Kidney glomerular epithelial cell (primary cell): Measurements from ENCODE around the gene DMAC2.
A peak's percentile ranks its signal among the peaks of the same experiment; 100 is the strongest.
"Not testable (repeated sequence)": the region's sequence is repeated elsewhere in the genome, so short reads cannot be mapped to it uniquely, and the experiment has no call there.

ENCODE experiments used
- DNase-seq: peaks from one replicate; lab custom pipeline; 2025; lab: John Stamatoyannopoulos, UW

Gene DMAC2

GRCh38 chr19:41422456-41422855 is 17.3 kb downstream of the DMAC2 start:
- DNase-seq: no peak

GRCh38 chr19:41421973-41422372 is 17.7 kb downstream of the DMAC2 start:
- DNase-seq: no peak

GRCh38 chr19:41421314-41421713 is 18.4 kb downstream of the DMAC2 start:
- no peak for DNase-seq

DNA sequence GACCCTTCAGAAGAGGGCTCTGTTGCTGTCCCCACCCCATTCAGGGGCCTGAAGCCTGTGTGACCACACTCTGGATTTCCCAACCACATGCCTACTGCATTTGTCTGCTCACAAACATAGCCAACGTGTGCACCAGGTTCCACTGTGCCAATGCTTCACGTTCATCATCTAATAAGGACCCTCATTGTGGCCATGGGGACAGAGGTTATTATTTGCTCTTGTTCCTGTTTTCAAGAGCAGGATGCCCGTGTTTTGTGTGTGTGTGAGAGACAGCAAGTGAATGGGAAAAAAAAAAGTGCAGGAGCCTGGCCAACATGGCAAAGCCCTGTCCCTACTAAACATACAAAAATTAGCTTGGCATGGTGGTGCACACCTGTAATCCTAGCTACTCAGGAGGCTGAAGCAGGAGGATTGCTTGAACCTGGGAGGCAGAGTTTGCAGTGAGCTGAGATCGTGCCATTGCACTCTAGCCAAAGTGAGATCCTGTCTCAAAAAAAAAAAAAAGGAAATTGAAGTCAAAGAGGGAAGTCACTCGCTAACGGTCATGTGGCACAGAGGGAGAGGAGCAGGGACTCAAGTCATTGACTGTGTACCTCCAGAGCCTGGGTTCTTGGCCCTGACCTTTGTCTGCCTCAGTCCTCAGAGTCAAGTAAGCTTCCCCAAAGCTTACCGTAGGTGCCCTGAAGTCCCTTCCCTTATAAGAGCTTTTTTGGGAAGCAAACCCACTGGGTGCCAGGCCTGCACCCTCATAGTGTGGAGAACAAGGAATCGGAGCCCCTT is 19.4 kb downstream of the DMAC2 start:
- DNase-seq: no peak

GRCh38 chr19:41416194-41416674 is 23.5 kb downstream of the DMAC2 start:
- no peak for DNase-seq

- DNase-seq: no peak
Observed at GRCh38 chr19:41415154-41415571, 24.5 kb downstream of the DMAC2 start.

DNA sequence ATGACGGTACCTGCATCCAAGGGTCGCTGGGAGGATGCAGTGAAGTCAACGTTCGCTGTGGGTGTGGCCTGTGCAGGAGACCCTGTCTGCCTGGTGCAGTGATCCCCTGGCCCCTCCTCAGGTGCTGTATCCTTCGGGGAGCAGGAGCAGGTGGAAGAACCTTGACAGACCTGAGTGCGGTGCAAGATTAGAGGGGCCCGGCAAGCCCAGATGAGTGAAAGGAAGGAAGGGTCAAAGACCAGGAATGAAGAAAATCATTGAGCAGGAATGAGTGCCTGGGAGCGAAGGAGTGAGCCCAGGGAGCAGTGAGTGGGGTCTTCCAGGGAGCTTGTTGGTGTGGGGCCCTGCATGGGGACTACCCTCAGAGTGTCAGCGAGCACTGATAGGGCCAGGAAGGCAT is 25.3 kb downstream of the DMAC2 start:
- no peak for DNase-seq

DNA sequence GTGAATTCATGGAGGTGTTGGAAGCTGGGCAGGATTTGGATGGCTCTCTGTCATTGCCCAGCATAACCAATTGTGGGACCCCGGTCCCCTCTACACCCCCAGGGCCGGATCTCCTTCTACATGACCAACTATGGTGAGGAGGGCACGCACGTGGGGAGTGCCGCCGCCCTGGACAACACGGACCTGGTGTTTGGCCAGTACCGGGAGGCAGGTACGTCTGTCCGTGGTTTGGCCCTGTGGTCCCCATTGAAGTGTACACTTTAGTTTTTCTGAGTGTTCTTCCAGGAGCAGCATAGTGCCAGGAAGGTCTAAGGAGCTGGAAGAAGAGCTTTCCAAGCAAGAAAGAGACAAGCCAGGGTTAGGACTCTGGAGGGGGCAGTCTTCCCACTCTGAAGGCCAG is 25.8 kb downstream of the DMAC2 start:
- DNase-seq: no peak

DNA sequence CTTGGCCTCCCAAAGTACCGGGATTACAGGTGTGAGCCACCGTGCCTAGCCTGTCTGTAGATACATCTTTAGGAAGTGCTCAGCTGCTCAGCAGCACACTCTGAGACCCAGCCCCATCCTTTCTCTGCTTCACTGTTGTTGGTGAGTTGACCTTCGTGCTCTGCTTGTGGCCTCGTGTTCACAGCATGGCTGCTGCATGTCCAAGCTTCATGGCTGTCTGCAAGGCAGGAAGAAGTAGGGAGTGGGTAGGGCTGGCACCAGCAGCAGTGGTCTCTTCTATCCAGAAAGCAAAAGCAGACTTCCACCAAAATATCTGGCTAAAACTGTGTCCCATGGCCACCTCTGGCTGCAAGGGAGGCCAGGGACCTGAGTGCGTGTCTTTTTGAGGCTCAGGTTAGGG is 26.8 kb downstream of the DMAC2 start:
- no peak for DNase-seq

- no peak for DNase-seq
Observed at GRCh38 chr19:41411968-41412265, 27.8 kb downstream of the DMAC2 start.

- DNase-seq: no peak
Observed at GRCh38 chr19:41411100-41411967, 28.4 kb downstream of the DMAC2 start.

- no peak for DNase-seq
Observed at GRCh38 chr19:41410336-41411054, 29.2 kb downstream of the DMAC2 start.

DNA sequence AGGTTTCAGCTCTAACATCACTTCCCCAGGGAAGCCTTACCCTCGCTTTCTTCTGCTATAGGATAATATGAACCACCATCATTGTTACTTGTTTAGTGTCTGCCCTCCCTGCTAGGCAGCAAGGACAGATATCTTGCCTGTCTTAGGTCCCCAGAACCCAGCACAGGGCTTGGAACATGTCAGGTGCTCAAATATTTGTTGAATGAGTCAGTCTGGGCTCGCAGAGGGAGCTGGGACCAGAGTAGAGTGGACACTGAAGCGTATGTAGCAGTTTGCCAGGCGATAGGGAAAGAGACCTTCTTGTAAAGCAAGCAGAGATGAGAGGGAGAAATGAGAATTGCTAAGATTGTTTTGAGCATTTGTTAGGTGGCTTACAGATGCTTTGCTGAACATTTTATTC is 30.4 kb downstream of the DMAC2 start:
- DNase-seq: peak; percentile 64

DNA sequence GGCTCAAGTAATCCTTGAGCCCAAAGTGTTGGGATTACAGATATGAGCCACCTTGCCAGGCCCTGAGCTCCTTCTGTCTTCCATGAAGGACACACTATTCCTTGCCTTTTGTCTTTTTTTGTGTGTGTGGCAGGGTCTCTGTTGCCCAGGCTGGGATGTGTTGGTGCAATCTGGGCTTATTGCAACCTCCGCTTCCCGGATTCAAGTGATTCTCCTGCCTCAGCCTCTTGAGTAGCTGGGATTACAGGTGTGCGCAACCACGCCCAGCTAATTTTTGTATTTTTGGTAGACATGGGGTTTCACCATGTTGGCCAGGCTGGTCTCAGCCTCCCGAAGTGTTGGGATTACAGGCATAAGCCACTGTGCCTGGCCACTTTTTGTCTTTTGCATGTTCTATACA is 30.9 kb downstream of the DMAC2 start:
- not testable (repeated sequence) for DNase-seq

- no peak for DNase-seq
Observed at GRCh38 chr19:41408256-41408655, 31.5 kb downstream of the DMAC2 start.

DNA sequence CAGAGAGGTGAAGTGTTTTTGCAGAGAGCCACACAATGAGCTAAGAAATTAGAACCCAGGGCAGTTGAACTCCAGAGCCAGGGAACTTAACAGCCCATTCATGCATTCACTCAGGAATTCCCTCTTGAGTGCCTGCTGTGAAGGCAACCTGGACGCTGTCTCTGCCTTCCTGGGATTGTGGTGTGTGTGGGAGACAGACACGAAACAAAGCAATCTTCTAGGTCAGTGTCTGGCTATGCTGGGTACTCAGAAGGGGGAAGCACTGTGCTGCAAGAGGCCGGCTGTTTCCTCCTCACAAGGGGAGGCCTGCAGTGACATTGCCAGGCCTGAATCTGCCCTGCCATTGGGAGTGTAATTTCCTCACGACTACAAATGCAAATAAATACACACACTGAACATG is 32.4 kb downstream of the DMAC2 start:
- DNase-seq: peak; percentile 78

GRCh38 chr19:41405776-41406175 is 33.9 kb downstream of the DMAC2 start:
- no peak for DNase-seq

DNA sequence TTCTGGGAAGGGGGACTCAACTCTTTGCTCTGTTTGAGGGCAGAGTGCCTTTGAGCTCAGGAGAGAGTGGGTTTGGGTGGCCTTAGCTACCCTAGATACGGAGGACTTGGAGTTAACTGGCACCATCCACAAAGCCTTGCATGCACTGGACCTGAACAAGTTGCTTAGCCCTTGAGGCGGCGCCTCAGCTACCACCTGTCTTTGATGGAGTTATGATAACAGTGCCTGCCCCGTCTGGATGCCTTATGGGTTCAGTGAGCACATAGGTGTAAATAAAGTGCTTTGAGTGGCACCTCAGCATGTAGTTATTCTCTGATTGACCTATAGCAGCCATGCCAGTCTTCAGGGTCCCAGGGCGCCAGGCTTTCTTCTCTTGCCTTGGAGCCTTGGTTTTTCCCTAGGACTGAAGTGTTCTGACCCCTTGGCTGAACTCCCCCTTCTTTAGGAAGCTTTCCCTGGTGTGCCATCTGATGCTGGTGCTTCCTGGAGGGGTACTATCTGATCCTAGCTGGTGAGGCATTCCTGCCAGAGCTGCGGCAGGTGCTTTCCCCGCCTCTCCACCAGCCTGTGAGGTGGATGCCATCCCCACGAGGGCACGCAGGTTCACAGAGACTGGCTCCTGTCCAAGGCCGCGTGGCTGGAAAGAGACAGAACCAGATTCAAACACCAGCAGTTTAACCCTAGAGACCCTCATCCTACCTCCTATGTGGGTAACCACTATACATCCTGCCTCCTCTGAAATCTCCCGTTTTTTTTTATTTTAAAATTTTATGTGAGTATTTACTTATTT is 36.3 kb downstream of the DMAC2 start:
- no peak for DNase-seq

DNA sequence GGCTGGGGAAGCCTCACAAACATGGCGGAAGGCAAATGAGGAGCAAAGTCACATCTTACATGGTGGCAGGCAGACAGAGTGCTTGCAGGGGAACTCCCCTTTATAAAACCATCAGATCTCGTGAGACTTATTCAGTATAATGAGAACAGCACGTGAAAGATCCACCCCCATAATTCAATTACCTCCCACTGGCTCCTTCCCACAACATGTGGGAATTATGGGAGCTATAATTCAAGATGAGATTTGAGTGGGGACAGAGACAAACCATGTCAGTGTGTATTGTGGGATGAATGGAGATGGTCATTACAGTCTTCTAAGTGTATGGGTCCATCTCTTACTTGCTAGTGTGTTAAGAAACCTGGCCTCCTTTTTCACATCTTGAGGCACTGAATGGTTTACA is 37.7 kb downstream of the DMAC2 start:
- DNase-seq: no peak

- DNase-seq: no peak
Observed at GRCh38 chr19:41401483-41401882, 38.2 kb downstream of the DMAC2 start.

GRCh38 chr19:41399525-41399924 is 40.2 kb downstream of the DMAC2 start:
- DNase-seq: no peak

DNA sequence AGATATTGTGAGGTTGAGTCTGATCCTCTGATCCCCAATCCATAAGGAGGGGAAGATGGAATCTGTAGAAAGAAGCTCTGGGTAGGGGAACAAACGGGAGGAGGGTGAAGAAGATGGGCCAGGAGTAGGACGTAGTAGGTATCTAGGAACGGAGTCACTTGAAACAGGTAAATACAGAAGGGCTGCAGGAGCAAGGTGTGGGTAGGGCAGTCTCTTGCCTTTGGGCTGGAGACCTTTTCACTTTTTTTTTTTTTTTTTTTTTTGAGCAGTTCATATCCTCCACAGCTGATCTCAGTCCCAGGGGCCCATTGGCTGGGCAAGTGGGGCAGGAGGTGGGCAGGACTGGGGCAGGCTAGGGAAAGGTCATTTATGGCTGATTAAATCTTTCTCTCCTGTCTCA is 40.6 kb downstream of the DMAC2 start:
- DNase-seq: no peak
